ENCODE measurements around the gene NAA60.
"Not testable (repeated sequence)": the region's sequence is repeated elsewhere in the genome, so short reads cannot be mapped to it uniquely, and the experiment has no call there.

GRCh38 chr16:3527216-3527829, 83.8 kb downstream of the NAA60 start:
- TF ChIP-seq ZNF600 (tag by site-specific recombination; IDR thresholded peaks at IDR 0.05); ZNF623 (tag by site-specific recombination; IDR thresholded peaks at IDR 0.05); ZNF202 (tag by site-specific recombination; IDR thresholded peaks at IDR 0.05; ENCODE audit: borderline replicate concordance); TSHZ1 (tag by site-specific recombination; IDR thresholded peaks at IDR 0.05; ENCODE audit: borderline replicate concordance); ZNF146 (tag by site-specific recombination; IDR thresholded peaks at IDR 0.05); ZNF23 (tag by site-specific recombination; IDR thresholded peaks at IDR 0.05; ENCODE audit: borderline replicate concordance); PRDM4 (tag by site-specific recombination; IDR thresholded peaks at IDR 0.05); ZNF138 (tag by site-specific recombination; IDR thresholded peaks at IDR 0.05; ENCODE audit: borderline replicate concordance): not testable (repeated sequence)
- TF ChIP-seq, protein P1, sequence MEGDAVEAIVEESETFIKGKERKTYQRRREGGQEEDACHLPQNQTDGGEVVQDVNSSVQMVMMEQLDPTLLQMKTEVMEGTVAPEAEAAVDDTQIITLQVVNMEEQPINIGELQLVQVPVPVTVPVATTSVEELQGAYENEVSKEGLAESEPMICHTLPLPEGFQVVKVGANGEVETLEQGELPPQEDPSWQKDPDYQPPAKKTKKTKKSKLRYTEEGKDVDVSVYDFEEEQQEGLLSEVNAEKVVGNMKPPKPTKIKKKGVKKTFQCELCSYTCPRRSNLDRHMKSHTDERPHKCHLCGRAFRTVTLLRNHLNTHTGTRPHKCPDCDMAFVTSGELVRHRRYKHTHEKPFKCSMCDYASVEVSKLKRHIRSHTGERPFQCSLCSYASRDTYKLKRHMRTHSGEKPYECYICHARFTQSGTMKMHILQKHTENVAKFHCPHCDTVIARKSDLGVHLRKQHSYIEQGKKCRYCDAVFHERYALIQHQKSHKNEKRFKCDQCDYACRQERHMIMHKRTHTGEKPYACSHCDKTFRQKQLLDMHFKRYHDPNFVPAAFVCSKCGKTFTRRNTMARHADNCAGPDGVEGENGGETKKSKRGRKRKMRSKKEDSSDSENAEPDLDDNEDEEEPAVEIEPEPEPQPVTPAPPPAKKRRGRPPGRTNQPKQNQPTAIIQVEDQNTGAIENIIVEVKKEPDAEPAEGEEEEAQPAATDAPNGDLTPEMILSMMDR (tag by site-specific recombination; IDR thresholded peaks at IDR 0.05), result not testable (repeated sequence)
- TF ChIP-seq, protein P2, sequence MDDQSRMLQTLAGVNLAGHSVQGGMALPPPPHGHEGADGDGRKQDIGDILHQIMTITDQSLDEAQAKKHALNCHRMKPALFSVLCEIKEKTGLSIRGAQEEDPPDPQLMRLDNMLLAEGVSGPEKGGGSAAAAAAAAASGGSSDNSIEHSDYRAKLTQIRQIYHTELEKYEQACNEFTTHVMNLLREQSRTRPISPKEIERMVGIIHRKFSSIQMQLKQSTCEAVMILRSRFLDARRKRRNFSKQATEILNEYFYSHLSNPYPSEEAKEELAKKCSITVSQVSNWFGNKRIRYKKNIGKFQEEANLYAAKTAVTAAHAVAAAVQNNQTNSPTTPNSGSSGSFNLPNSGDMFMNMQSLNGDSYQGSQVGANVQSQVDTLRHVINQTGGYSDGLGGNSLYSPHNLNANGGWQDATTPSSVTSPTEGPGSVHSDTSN (CRISPR knock-in tag; IDR thresholded peaks at IDR 0.05), result not testable (repeated sequence)

All from HEK293 (cell line).